GM12891 (cell line): ENCODE results near the gene RBM26.
A peak's percentile ranks its signal among the peaks of the same experiment; 100 is the strongest.

Source experiments
- DNase-seq: peaks from one replicate; pipeline ENCODE4 v3.0.0; 2011; ENCODE audit warnings: low spot score; ENCODE audit not compliant: insufficient read length
- FAIRE-seq: peaks from 2 replicates; lab custom pipeline; 2011; peaks lifted over from hg19 to GRCh38; lab: Jason Lieb, UNC
- PAX5 ChIP-seq: IDR thresholded peaks from 2 replicates; pipeline ENCODE4 v1.6.1; 2011; ENCODE audit warnings: low read length, moderate library complexity, mild to moderate bottlenecking; ENCODE audit not compliant: insufficient read depth, severe bottlenecking
- POLR2A ChIP-seq: IDR thresholded peaks from 2 replicates; pipeline ENCODE4 v1.6.1; 2011; ENCODE audit warnings: low read depth, low read length, control low read depth
- POLR2AphosphoS5 ChIP-seq: IDR thresholded peaks from 2 replicates; pipeline ENCODE4 v1.6.1; 2011; ENCODE audit warnings: low read depth, low read length, control low read depth
- POU2F2 ChIP-seq: IDR thresholded peaks from 2 replicates; pipeline ENCODE4 v1.6.1; 2011; ENCODE audit warnings: low read depth, mild to moderate bottlenecking, control low read depth, low read length, moderate library complexity
- SPI1 ChIP-seq: IDR thresholded peaks from 2 replicates; pipeline ENCODE4 v1.6.1; 2011; ENCODE audit warnings: low read depth, low read length, control low read depth
- TAF1 ChIP-seq: IDR thresholded peaks from 2 replicates; pipeline ENCODE4 v1.6.1; 2011; ENCODE audit warnings: low read depth, low read length, control low read depth

RBM26 gene

GRCh38 chr13:79311386-79311785 lies 94.7 kb downstream of the RBM26 start:
- no peak for FAIRE-seq
- no peak for TF ChIP-seq PAX5
- no peak for TF ChIP-seq POLR2AphosphoS5
- TF ChIP-seq SPI1 = no peak
- TF ChIP-seq TAF1 = no peak
- no peak for TF ChIP-seq POU2F2
- no peak for TF ChIP-seq POLR2A

GRCh38 chr13:79309690-79310089 lies 96.4 kb downstream of the RBM26 start:
- no peak for DNase-seq
- TF ChIP-seq TAF1 (no peak), POU2F2 (no peak), SPI1 (no peak), POLR2A (no peak), PAX5 (no peak), POLR2AphosphoS5 (no peak)
- no peak for FAIRE-seq

More at GRCh38 chr13:79311386-79311785, 94.7 kb downstream of the RBM26 start:
- DNase-seq = no peak

GRCh38 chr13:79307866-79308298 lies 98.2 kb downstream of the RBM26 start:
- TF ChIP-seq TAF1 (no peak), POU2F2 (no peak), POLR2AphosphoS5 (no peak), POLR2A (no peak), PAX5 (no peak), SPI1 (no peak)
- no peak for FAIRE-seq
- no peak for DNase-seq

GRCh38 chr13:79307433-79307861 lies 98.6 kb downstream of the RBM26 start:
- TF ChIP-seq SPI1 = no peak
- no peak for TF ChIP-seq TAF1
- no peak for TF ChIP-seq POLR2A
- no peak for TF ChIP-seq POU2F2
- no peak for TF ChIP-seq PAX5
- TF ChIP-seq POLR2AphosphoS5 = no peak
- peak; percentile 94 for FAIRE-seq
- DNase-seq = no peak

GRCh38 chr13:79306650-79307049 lies 99.4 kb downstream of the RBM26 start:
- no peak for DNase-seq
- TF ChIP-seq SPI1 (no peak), POU2F2 (no peak), PAX5 (no peak), POLR2A (no peak), TAF1 (no peak), POLR2AphosphoS5 (no peak)
- peak; percentile 20 for FAIRE-seq

GRCh38 chr13:79297128-79297527 lies 108.9 kb downstream of the RBM26 start:
- TF ChIP-seq SPI1 (no peak), POU2F2 (no peak), PAX5 (no peak), TAF1 (no peak), POLR2AphosphoS5 (no peak), POLR2A (no peak)
- DNase-seq (no peak), FAIRE-seq (peak; percentile 9)

- FAIRE-seq (peak; percentile 20), DNase-seq (no peak)
- no peak for TF ChIP-seq PAX5
- TF ChIP-seq SPI1 = no peak
- TF ChIP-seq TAF1 = no peak
- TF ChIP-seq POLR2A = no peak
- TF ChIP-seq POLR2AphosphoS5 = no peak
- no peak for TF ChIP-seq POU2F2
Observed at GRCh38 chr13:79295906-79296706, 109.9 kb downstream of the RBM26 start.

GRCh38 chr13:79290595-79291244 lies 115.3 kb downstream of the RBM26 start:
- TF ChIP-seq POU2F2 (no peak), POLR2A (no peak), PAX5 (no peak), POLR2AphosphoS5 (no peak), SPI1 (no peak), TAF1 (no peak)
- no peak for FAIRE-seq

GRCh38 chr13:79289571-79289970 lies 116.5 kb downstream of the RBM26 start:
- no peak for FAIRE-seq
- peak; percentile 57; the same call in 1 of the 2 replicates for TF ChIP-seq SPI1
- TF ChIP-seq POLR2AphosphoS5 = no peak
- DNase-seq = no peak

More at GRCh38 chr13:79290595-79291244, 115.3 kb downstream of the RBM26 start:
- DNase-seq = no peak
